Glutamatergic neuron (in vitro differentiated cells): ENCODE data around the gene AATK. TPM values are rescaled to one million over a fixed set of nuclear protein-coding genes. Genes with fewer than 3 reads are reported as not detected.

Source experiments
- DNase-seq: peaks from one replicate; pipeline ENCODE4 v3.0.0; 2022
- H3K27ac Mint-ChIP-seq: one replicate; pipeline ENCODE4 v1.8.0; 2020; ENCODE audit warnings: mild to moderate bottlenecking, mixed read lengths, inconsistent platforms; ENCODE audit not compliant: unreplicated experiment
- H3K27me3 Mint-ChIP-seq: one replicate; pipeline ENCODE4 v1.8.0; 2020; ENCODE audit warnings: mild to moderate bottlenecking, moderate library complexity, mixed read lengths, inconsistent platforms; ENCODE audit not compliant: unreplicated experiment
- H3K36me3 Mint-ChIP-seq: one replicate; pipeline ENCODE4 v1.8.0; 2020; ENCODE audit warnings: mild to moderate bottlenecking, mixed read lengths, inconsistent platforms; ENCODE audit not compliant: unreplicated experiment
- H3K4me1 Mint-ChIP-seq: one replicate; pipeline ENCODE4 v1.8.0; 2020; ENCODE audit warnings: mild to moderate bottlenecking, low read depth, mixed read lengths, inconsistent platforms; ENCODE audit not compliant: unreplicated experiment
- H3K4me3 Mint-ChIP-seq: one replicate; pipeline ENCODE4 v1.8.0; 2020; ENCODE audit warnings: mild to moderate bottlenecking, mixed read lengths, inconsistent platforms; ENCODE audit not compliant: unreplicated experiment
- H3K9me3 Mint-ChIP-seq: one replicate; pipeline ENCODE4 v1.8.0; 2020; ENCODE audit warnings: mild to moderate bottlenecking, moderate library complexity, mixed read lengths, inconsistent platforms; ENCODE audit not compliant: unreplicated experiment
- total RNA-seq: library from RNA; stranded (reverse); fragmentation: NEBNext Ultra II Directional; extraction: Animal tissue kit (Norgen Biotek cat#: 25700); gene quantifications from one replicate; pipeline ENCODE4 v1.2.1, GENCODE V29; 2021; ENCODE audit not compliant: unreplicated experiment
- TF ChIP-seq, protein P1 (sequence below): fragments of 200-600 bp; sonication (generic); IDR thresholded peaks from one replicate; pipeline ENCODE4 v1.5.0; 2021; ENCODE audit not compliant: partially characterized antibody, unreplicated experiment

AATK gene
- total RNA-seq, 1 donor from 2014 or later, result 27.0 TPM

DNA sequence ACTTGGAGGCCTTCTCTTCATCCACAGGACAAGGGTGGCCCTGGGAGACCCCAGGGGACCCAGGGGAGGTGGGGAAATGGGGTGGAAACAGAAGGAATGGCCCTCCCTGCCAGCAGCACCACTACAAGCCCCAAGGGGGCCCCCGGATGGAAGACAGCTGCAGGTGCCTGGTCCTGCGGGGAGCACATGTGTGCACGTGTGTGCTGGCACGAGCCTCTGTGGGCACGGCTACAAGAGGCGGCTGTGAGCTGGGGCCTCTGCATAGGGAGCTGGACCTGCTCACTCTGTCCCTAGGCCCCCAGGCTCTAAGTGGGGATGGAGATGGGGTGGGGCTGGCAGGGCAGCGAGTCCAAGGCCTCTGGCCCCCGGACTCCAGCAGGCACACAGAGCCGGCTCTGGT is 13.2 kb upstream of the AATK start:
- Mint-ChIP-seq H3K9me3 (peaks cover 9% of the 10 kb centered on the region), H3K27ac (no peak overlapping the region), H3K4me3 (no peak overlapping the region), H3K36me3 (peaks cover 12% of the 10 kb centered on the region), H3K27me3 (no peaks in the 10 kb centered on the region), H3K4me1 (peaks cover 2% of the 10 kb centered on the region)
- no peak for DNase-seq
- TF ChIP-seq, protein P1, sequence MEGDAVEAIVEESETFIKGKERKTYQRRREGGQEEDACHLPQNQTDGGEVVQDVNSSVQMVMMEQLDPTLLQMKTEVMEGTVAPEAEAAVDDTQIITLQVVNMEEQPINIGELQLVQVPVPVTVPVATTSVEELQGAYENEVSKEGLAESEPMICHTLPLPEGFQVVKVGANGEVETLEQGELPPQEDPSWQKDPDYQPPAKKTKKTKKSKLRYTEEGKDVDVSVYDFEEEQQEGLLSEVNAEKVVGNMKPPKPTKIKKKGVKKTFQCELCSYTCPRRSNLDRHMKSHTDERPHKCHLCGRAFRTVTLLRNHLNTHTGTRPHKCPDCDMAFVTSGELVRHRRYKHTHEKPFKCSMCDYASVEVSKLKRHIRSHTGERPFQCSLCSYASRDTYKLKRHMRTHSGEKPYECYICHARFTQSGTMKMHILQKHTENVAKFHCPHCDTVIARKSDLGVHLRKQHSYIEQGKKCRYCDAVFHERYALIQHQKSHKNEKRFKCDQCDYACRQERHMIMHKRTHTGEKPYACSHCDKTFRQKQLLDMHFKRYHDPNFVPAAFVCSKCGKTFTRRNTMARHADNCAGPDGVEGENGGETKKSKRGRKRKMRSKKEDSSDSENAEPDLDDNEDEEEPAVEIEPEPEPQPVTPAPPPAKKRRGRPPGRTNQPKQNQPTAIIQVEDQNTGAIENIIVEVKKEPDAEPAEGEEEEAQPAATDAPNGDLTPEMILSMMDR, result no peak

DNA sequence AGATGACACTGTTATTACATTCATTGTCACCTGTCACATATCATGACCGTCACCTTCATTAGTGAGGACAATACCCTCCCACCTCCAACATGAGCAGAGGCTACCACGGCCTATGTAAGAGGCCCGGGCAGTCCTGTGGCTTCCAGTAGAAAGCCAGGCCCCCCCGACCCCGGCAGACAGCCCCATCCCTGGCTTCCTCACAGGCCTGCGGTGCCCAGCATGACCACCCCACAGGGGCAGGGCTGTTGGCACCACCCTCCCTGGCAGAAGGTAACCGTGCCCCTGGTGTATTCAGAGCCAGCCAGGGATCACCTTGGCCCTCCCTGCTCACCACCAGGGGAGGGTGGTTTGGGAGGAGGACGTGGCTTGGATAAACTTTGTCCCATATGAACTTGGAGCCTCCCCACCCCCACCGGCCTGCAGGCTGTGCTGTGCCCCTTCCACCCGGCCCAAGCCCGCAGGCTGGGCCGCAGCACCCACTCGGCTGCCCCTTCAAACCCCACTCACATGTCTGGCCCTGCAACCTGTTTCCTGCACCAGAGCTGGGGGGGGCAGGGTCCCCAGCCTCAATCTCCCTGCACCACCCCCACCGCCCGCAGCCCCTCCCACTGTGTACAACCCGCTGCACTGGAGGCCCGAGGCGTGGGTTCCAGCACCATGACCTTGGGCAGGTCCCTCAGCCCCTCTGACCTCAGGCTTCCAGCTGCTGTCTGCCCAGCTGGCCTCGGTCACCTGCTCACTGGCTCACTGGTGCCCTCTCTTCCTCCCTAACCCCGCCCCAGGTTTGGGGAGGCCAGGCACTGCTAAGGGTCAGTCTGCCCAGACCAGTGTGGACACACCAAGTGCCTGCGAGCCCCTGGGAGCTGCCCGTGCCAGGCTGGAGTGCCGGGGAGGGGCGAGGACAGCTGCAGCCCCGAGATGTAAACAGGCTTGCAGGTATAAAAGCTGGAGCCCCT is 12.4 kb upstream of the AATK start:
- H3K27ac Mint-ChIP-seq, result no peak overlapping the region
- H3K4me1 Mint-ChIP-seq, result peaks cover 2% of the 10 kb centered on the region
- TF ChIP-seq, protein P1, result no peak
- DNase-seq, result no peak
- H3K4me3 Mint-ChIP-seq, result no peak overlapping the region
- H3K27me3 Mint-ChIP-seq, result peaks cover 2% of the 10 kb centered on the region
- H3K9me3 Mint-ChIP-seq, result peaks cover 9% of the 10 kb centered on the region
- H3K36me3 Mint-ChIP-seq, result peaks cover 19% of the 10 kb centered on the region

DNA sequence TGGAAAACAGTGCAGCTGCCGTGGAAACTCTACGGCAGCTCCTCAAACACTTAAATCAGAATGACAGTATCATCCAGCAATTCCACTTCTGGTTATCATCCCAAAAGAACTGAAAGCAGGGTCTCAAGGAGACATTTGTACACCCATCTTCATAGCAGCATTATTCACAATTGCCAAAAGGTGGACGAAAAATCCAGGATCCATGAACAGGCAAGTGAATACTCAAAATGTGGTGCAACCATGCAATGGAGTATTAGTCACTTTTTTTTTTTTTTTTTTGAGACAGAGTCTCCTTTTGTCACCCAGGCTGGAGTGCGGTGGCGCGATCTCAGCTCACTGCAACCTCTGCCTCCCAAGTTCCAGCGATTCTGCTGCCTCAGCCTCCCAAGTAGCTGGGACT is 10.6 kb upstream of the AATK start:
- H3K27ac Mint-ChIP-seq, result no peak overlapping the region
- peaks cover 22% of the 10 kb centered on the region for H3K36me3 Mint-ChIP-seq

DNA sequence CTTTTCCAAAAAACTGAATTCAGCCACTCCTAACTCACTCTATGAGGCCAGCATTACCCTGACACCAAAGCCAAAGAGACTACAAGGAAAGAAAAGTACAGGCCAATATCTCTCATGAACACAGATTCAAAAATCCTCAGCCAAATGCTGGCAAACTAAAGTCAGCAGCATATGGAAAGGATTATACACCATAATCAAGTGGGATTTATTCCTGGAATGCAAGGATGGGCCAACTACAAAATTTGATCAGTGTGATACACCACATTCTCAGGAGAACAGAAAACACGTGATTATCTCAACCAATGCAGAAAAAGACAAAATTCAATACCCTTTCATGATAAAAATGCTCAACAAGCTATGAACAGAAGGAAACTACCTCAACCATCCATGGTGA is 7.7 kb upstream of the AATK start:
- peaks cover 10% of the 10 kb centered on the region for H3K27me3 Mint-ChIP-seq
- H3K4me3 Mint-ChIP-seq, result no peak overlapping the region
- H3K36me3 Mint-ChIP-seq, result peaks cover 22% of the 10 kb centered on the region
- no peak for DNase-seq
- H3K9me3 Mint-ChIP-seq, result peaks cover 16% of the 10 kb centered on the region
- peaks cover 8% of the 10 kb centered on the region for H3K4me1 Mint-ChIP-seq
- TF ChIP-seq, protein P1, result no peak
- H3K27ac Mint-ChIP-seq, result peak overlapping the region; percentile 3

More for the DNA sequence above, 10.6 kb upstream of the AATK start:
- DNase-seq, result no peak
- Mint-ChIP-seq H3K9me3 (peaks cover 13% of the 10 kb centered on the region), H3K4me1 (peaks cover 5% of the 10 kb centered on the region), H3K27me3 (peaks cover 7% of the 10 kb centered on the region), H3K4me3 (no peak overlapping the region)
- TF ChIP-seq, protein P1, result no peak
